Right kidney (tissue), 1 donor: ENCODE results near the gene LASP1.

ENCODE experiments used
- DNase-seq: peaks from one replicate; pipeline ENCODE4 v3.0.0-alpha.2; 2016

The LASP1 gene

GRCh38 chr17:38868817-38869525 is 887 bp upstream of the LASP1 start:
- DNase-seq: peak; percentile 58

- peak; percentile 52 for DNase-seq
Measured at GRCh38 chr17:38870259-38871165, 654 bp downstream of the LASP1 start.

GRCh38 chr17:38871247-38872015 is 1.6 kb downstream of the LASP1 start:
- peak; percentile 49 for DNase-seq

- DNase-seq: no peak
Measured at GRCh38 chr17:38872027-38872511, 2.2 kb downstream of the LASP1 start.

GRCh38 chr17:38872671-38873385 is 3.0 kb downstream of the LASP1 start:
- no peak for DNase-seq

- no peak for DNase-seq
Measured at GRCh38 chr17:38873640-38874380, 4.0 kb downstream of the LASP1 start.

GRCh38 chr17:38874505-38875400 is 4.9 kb downstream of the LASP1 start:
- DNase-seq: no peak

- no peak for DNase-seq
Measured at GRCh38 chr17:38875477-38876075, 5.7 kb downstream of the LASP1 start.

- DNase-seq: no peak
Measured at GRCh38 chr17:38877130-38877851, 7.4 kb downstream of the LASP1 start.

- DNase-seq: peak; percentile 50
Measured at GRCh38 chr17:38879878-38880665, 10.2 kb downstream of the LASP1 start.

GRCh38 chr17:38881600-38882191 is 11.8 kb downstream of the LASP1 start:
- peak; percentile 58 for DNase-seq

- DNase-seq: no peak
Measured at GRCh38 chr17:38882870-38883269, 13.0 kb downstream of the LASP1 start.

GRCh38 chr17:38883592-38884526 is 14.0 kb downstream of the LASP1 start:
- no peak for DNase-seq

- DNase-seq: no peak
Measured at GRCh38 chr17:38885044-38885727, 15.3 kb downstream of the LASP1 start.

GRCh38 chr17:38885728-38886642 is 16.1 kb downstream of the LASP1 start:
- peak; percentile 38 for DNase-seq
